A549 (cell line): ENCODE measurements around the gene MPP3. TPM values are rescaled to one million over a fixed set of nuclear protein-coding genes. Genes with fewer than 3 reads are reported as not detected.

ENCODE experiments used
- ATAC-seq, 2 experiments: fragments of 200-7000 bp in 1 of 2; fragments of >200 bp in 1 of 2; cut with Nextera tagmentation in 1 of 2; cut with Tn5 transposase in 1 of 2; 3 replicates each; pipeline versions ENCODE4 v1.8.0 to v1.9.1; 2018 to 2020; ENCODE audit warnings: mild to moderate bottlenecking in 1 of 2, moderate library complexity in 1 of 2
- CTCF ChIA-PET: fragments of 300-600 bp; sonication (Branson Sonifier 250); formaldehyde crosslinking; extraction: SDS; loops from one replicate; lab custom pipeline; 2021; ENCODE audit warnings: antibody characterized with exemption, inconsistent platforms; lab: Yijun Ruan, JAX
- POLR2A ChIA-PET: fragments of 350-600 bp; formaldehyde crosslinking; extraction: SDS; loops from one replicate; lab custom pipeline; 2021; ENCODE audit warnings: antibody characterized with exemption, inconsistent platforms; lab: Yijun Ruan, JAX
- DNase-seq, 2 experiments: peaks; one replicate each; pipeline versions ENCODE4 v3.0.0 to v3.0.0-alpha.2; 2011 to 2016; ENCODE audit warnings: low read depth in 1 of 2, low spot score in 1 of 2
- FAIRE-seq: peaks from 2 replicates; lab custom pipeline; 2011; peaks lifted over from hg19 to GRCh38; lab: Jason Lieb, UNC
- H3K27ac ChIP-seq, 2 experiments: fragments of >200 bp; sonication (Bioruptor Twin); formaldehyde crosslinking; 3 replicates each; pipeline ENCODE4 v1.5.1; 2016 to 2017
- H3K4me1 ChIP-seq: fragments of >200 bp; sonication (Bioruptor Twin); formaldehyde crosslinking; 3 replicates; pipeline ENCODE4 v1.6.1; 2016
- H3K4me2 ChIP-seq: fragments of >200 bp; sonication (Bioruptor Twin); formaldehyde crosslinking; 3 replicates; pipeline ENCODE4 v1.6.1; 2016
- H3K4me3 ChIP-seq: fragments of >200 bp; sonication (Bioruptor Twin); formaldehyde crosslinking; 3 replicates; pipeline ENCODE4 v1.5.1; 2016
- H3K9me3 ChIP-seq: fragments of >200 bp; sonication (Bioruptor Twin); formaldehyde crosslinking; 3 replicates; pipeline ENCODE4 v1.6.1; 2016
- BHLHE40 ChIP-seq: IDR thresholded peaks from 2 replicates; pipeline ENCODE4 v1.6.1; 2012; ENCODE audit warnings: low read depth, low read length, inconsistent platforms
- CBX8 ChIP-seq: fragments of 200-600 bp; sonication (generic); IDR thresholded peaks from 2 replicates; pipeline ENCODE4 v1.6.1; 2016
- CHD2 ChIP-seq: fragments of 150-350 bp; IDR thresholded peaks from 2 replicates; pipeline ENCODE4 v1.6.1; 2014; ENCODE audit warnings: low read length; ENCODE audit not compliant: partially characterized antibody
- EHMT2 ChIP-seq: fragments of 200-600 bp; sonication (generic); IDR thresholded peaks from 2 replicates; pipeline ENCODE4 v1.6.1; 2016; ENCODE audit warnings: antibody characterized with exemption, low read depth, mild to moderate bottlenecking, moderate library complexity
- EP300 ChIP-seq, 2 experiments: fragments of >200 bp; sonication (Bioruptor Twin); formaldehyde crosslinking; IDR thresholded peaks; 2 replicates in 1 of 2; 3 replicates in 1 of 2; pipeline ENCODE4 v1.6.1; 2016 to 2017
- ESRRA ChIP-seq: fragments of 150-350 bp; IDR thresholded peaks from 2 replicates; pipeline ENCODE4 v1.6.1; 2014; ENCODE audit warnings: mild to moderate bottlenecking, low read length, borderline replicate concordance
- GATA3 ChIP-seq: IDR thresholded peaks from 2 replicates; pipeline ENCODE4 v1.6.1; 2012; ENCODE audit warnings: borderline replicate concordance
- HDAC2 ChIP-seq: fragments of 200-600 bp; sonication (generic); IDR thresholded peaks from 2 replicates; pipeline ENCODE4 v1.6.1; 2016
- HEYL ChIP-seq: fragments of 250-450 bp; sonication (Bioruptor Pico); IDR thresholded peaks from 2 replicates; pipeline ENCODE4 v1.8.0; 2021; ENCODE audit warnings: mild to moderate bottlenecking, moderate library complexity
- HOXB5 ChIP-seq: fragments of 250-450 bp; sonication (Bioruptor Pico); IDR thresholded peaks from 2 replicates; pipeline ENCODE4 v1.5.0; 2020; ENCODE audit warnings: mild to moderate bottlenecking, moderate library complexity
- KDM1A ChIP-seq: fragments of 200-600 bp; sonication (generic); IDR thresholded peaks from 2 replicates; pipeline ENCODE4 v1.6.1; 2016; ENCODE audit warnings: low read depth, mild to moderate bottlenecking
- KDM5A ChIP-seq: fragments of 200-600 bp; sonication (generic); IDR thresholded peaks from 2 replicates; pipeline ENCODE4 v1.6.1; 2016; ENCODE audit warnings: antibody characterized with exemption, mild to moderate bottlenecking
- MAFK ChIP-seq: fragments of 450-650 bp; IDR thresholded peaks from 2 replicates; pipeline ENCODE4 v1.6.1; 2014; ENCODE audit not compliant: partially characterized antibody
- MAZ ChIP-seq: fragments of 150-350 bp; IDR thresholded peaks from 2 replicates; pipeline ENCODE4 v1.6.1; 2014; ENCODE audit warnings: antibody characterized with exemption, low read depth, low read length, borderline replicate concordance
- NFE2L2 ChIP-seq: fragments of 150-350 bp; conservative IDR thresholded peaks from 2 replicates; pipeline ENCODE4 v1.6.1; 2014; ENCODE audit warnings: low read length
- NR3C1 ChIP-seq: fragments of >200 bp; sonication (Bioruptor Twin); formaldehyde crosslinking; IDR thresholded peaks from 3 replicates; pipeline ENCODE4 v1.6.1; 2017
- PBX3 ChIP-seq: IDR thresholded peaks from 2 replicates; pipeline ENCODE4 v1.6.1; 2012
- POLR2A ChIP-seq: IDR thresholded peaks from 2 replicates; pipeline ENCODE4 v1.6.1; 2012; ENCODE audit warnings: mild to moderate bottlenecking, low read length
- POLR2AphosphoS2 ChIP-seq: conservative IDR thresholded peaks from 2 replicates; pipeline ENCODE4 v1.6.1; 2012; ENCODE audit warnings: low read length, improper control_type of control experiment, inconsistent platforms
- RARB ChIP-seq: fragments of 250-450 bp; sonication (Bioruptor Pico); IDR thresholded peaks from 2 replicates; pipeline ENCODE4 v1.8.0; 2021; ENCODE audit warnings: mild to moderate bottlenecking, moderate library complexity
- RCOR1 ChIP-seq: fragments of 150-350 bp; IDR thresholded peaks from 2 replicates; pipeline ENCODE4 v1.6.1; 2014; ENCODE audit warnings: antibody characterized with exemption, low read length, low read depth
- SREBF2 ChIP-seq: fragments of 450-650 bp; IDR thresholded peaks from 2 replicates; pipeline ENCODE4 v1.6.1; 2014; ENCODE audit warnings: mild to moderate bottlenecking, moderate library complexity
- TP53 ChIP-seq: fragments of 250-450 bp; sonication (Bioruptor Pico); IDR thresholded peaks from 2 replicates; pipeline ENCODE4 v1.5.0; 2021; ENCODE audit warnings: mild to moderate bottlenecking, moderate library complexity
- ZNF302 ChIP-seq: fragments of 250-450 bp; sonication (Bioruptor Pico); IDR thresholded peaks from 2 replicates; pipeline ENCODE4 v1.9.0; 2021; ENCODE audit warnings: inconsistent platforms, mild to moderate bottlenecking, moderate library complexity
- ZSCAN20 ChIP-seq: fragments of 250-450 bp; sonication (Bioruptor Pico); IDR thresholded peaks from 2 replicates; pipeline ENCODE4 v1.8.0; 2022; ENCODE audit warnings: mild to moderate bottlenecking, moderate library complexity
- WGBS: methylation state at CpG from one replicate; pipeline ENCODE4 v1.1.6; 2017; ENCODE audit errors: missing lambda C conversion rate; 5-methylcytosine and 5-hydroxymethylcytosine counted together
- polyA plus RNA-seq, 4 experiments: library from polyadenylated mRNA; depleted of rRNA in 3 of 4; stranded (reverse); fragments of >200 nt; fragmentation: RNase III in 1 of 4; extraction: RNeasy Plus Mini Kit Qiagen cat#74134 plus additional on column Dnase treatment in 1 of 4; gene quantifications; 2 replicates in 3 of 4; 3 replicates in 1 of 4; pipeline ENCODE4 v1.2.3, GENCODE V29; 2011 to 2017
- TF ChIP-seq, protein P1 (sequence below): fragments of 200-600 bp; sonication (generic); IDR thresholded peaks from 2 replicates; pipeline ENCODE4 v1.6.1; 2016; ENCODE audit warnings: antibody characterized with exemption, mild to moderate bottlenecking, moderate library complexity
- TF ChIP-seq, protein P2 (sequence below): IDR thresholded peaks from 2 replicates; pipeline ENCODE4 v1.6.1; 2012
- TF ChIP-seq, protein P3 (sequence below): fragments of 150-350 bp; IDR thresholded peaks from 2 replicates; pipeline ENCODE4 v1.6.1; 2014; ENCODE audit warnings: low read depth, mild to moderate bottlenecking, low read length
- TF ChIP-seq, protein P4 (sequence below): IDR thresholded peaks from 2 replicates; pipeline ENCODE4 v1.6.1; 2012; ENCODE audit warnings: low read depth, borderline replicate concordance

MPP3 gene
- polyA plus RNA-seq, 2 of the 4 experiments (the other 2 are of a cell fraction), result 15.5 to 21.4 TPM

GRCh38 chr17:43829738-43830137 lies 3.2 kb downstream of the MPP3 start:
- 89% methylated on average over 14 of the region's 14 CpGs for WGBS
- CTCF ChIA-PET, result interaction anchor here (0.7 to 5.9 kb wide), 7 partner anchors 9 to 135 kb away, joined by 3 to 31 read pairs (median 4); partner anchors contain the start of gene CD300LG

DNA sequence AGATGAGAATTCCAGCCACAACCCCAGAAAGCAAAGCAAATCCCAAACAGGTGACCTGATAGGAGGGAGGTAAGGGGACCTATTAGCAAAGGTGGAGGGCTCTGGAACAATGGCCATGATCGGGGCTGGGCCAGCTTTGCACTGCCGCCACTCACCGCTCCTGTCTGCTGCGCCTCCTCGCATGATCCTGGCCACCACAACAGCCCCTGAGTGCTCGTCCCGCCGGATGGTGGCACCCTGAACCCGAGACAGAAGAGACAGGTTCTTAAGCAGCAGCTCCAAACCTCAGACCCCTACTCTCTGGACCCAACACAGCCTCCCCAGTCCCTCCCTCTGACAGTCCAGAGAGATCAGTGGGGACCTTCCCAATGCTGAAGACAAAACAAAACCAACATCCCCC lies 5.3 kb downstream of the MPP3 start:
- H3K9me3 ChIP-seq, result no peaks in the 10 kb centered on the region
- no peak for DNase-seq
- WGBS, result 96% methylated on average over 9 of the region's 9 CpGs
- TF ChIP-seq KDM1A, result no peak
- TF ChIP-seq BHLHE40, result no peak
- TF ChIP-seq NR3C1, result no peak
- no peak for TF ChIP-seq MAFK
- no peak for TF ChIP-seq POLR2AphosphoS2
- TF ChIP-seq, protein P1, sequence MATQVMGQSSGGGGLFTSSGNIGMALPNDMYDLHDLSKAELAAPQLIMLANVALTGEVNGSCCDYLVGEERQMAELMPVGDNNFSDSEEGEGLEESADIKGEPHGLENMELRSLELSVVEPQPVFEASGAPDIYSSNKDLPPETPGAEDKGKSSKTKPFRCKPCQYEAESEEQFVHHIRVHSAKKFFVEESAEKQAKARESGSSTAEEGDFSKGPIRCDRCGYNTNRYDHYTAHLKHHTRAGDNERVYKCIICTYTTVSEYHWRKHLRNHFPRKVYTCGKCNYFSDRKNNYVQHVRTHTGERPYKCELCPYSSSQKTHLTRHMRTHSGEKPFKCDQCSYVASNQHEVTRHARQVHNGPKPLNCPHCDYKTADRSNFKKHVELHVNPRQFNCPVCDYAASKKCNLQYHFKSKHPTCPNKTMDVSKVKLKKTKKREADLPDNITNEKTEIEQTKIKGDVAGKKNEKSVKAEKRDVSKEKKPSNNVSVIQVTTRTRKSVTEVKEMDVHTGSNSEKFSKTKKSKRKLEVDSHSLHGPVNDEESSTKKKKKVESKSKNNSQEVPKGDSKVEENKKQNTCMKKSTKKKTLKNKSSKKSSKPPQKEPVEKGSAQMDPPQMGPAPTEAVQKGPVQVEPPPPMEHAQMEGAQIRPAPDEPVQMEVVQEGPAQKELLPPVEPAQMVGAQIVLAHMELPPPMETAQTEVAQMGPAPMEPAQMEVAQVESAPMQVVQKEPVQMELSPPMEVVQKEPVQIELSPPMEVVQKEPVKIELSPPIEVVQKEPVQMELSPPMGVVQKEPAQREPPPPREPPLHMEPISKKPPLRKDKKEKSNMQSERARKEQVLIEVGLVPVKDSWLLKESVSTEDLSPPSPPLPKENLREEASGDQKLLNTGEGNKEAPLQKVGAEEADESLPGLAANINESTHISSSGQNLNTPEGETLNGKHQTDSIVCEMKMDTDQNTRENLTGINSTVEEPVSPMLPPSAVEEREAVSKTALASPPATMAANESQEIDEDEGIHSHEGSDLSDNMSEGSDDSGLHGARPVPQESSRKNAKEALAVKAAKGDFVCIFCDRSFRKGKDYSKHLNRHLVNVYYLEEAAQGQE, result no peak
- no peak for TF ChIP-seq RARB
- TF ChIP-seq, all 56 proteins: peak for 0
- Histone ChIP-seq H3K4me2 (no peak overlapping the region), H3K27ac (no peak overlapping the region), H3K4me1 (peaks cover 13% of the 10 kb centered on the region), H3K4me3 (no peak overlapping the region)
- ATAC-seq (no peak), FAIRE-seq (no peak)
- CTCF ChIA-PET, result interaction anchor here (1.0 to 5.9 kb wide), 6 partner anchors 11 to 67 kb away, joined by 3 to 31 read pairs (median 8); partner anchors contain the start of gene CD300LG
- POLR2A ChIA-PET, result no interaction called here

More at GRCh38 chr17:43829738-43830137, 3.2 kb downstream of the MPP3 start:
- Histone ChIP-seq H3K4me2 (no peak overlapping the region), H3K4me1 (peaks cover 24% of the 10 kb centered on the region), H3K4me3 (no peak overlapping the region), H3K9me3 (no peaks in the 10 kb centered on the region), H3K27ac (no peak overlapping the region)
- no peak for ATAC-seq
- POLR2A ChIA-PET, result no interaction called here
- TF ChIP-seq RARB, result no peak
- TF ChIP-seq HEYL (CRISPR knock-in tag), result no peak
- TF ChIP-seq, protein P2, sequence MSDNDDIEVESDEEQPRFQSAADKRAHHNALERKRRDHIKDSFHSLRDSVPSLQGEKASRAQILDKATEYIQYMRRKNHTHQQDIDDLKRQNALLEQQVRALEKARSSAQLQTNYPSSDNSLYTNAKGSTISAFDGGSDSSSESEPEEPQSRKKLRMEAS, result no peak
- TF ChIP-seq RCOR1, result no peak
- TF ChIP-seq KDM1A, result no peak
- TF ChIP-seq NFE2L2, result no peak
- TF ChIP-seq, protein P3, sequence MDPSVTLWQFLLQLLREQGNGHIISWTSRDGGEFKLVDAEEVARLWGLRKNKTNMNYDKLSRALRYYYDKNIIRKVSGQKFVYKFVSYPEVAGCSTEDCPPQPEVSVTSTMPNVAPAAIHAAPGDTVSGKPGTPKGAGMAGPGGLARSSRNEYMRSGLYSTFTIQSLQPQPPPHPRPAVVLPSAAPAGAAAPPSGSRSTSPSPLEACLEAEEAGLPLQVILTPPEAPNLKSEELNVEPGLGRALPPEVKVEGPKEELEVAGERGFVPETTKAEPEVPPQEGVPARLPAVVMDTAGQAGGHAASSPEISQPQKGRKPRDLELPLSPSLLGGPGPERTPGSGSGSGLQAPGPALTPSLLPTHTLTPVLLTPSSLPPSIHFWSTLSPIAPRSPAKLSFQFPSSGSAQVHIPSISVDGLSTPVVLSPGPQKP, result no peak
- TF ChIP-seq GATA3, result no peak
- TF ChIP-seq EHMT2, result no peak
- TF ChIP-seq CHD2, result no peak
- no peak for TF ChIP-seq HOXB5 (CRISPR knock-in tag)
- no peak for TF ChIP-seq KDM5A
- TF ChIP-seq NR3C1, result no peak
- TF ChIP-seq ZSCAN20, result no peak
- TF ChIP-seq MAZ, result no peak
- DNase-seq, result no peak
- FAIRE-seq, result no peak

- no peaks in the 10 kb centered on the region for H3K9me3 ChIP-seq
- peaks cover 2% of the 10 kb centered on the region; the same call in 1 of the 3 replicates for H3K4me1 ChIP-seq
- FAIRE-seq, result no peak
- no peak for ATAC-seq
- no peak overlapping the region for H3K27ac ChIP-seq
- no peak for DNase-seq
- CTCF ChIA-PET, result interaction anchor here (0.6 to 3.0 kb wide), 7 partner anchors 13 to 607 kb away, joined by 3 to 10 read pairs (median 3); partner anchors contain the start of gene CD300LG
- H3K4me2 ChIP-seq, result no peak overlapping the region
- POLR2A ChIA-PET, result no interaction called here
- H3K4me3 ChIP-seq, result no peak overlapping the region
- WGBS, result 85% methylated on average over 7 of the region's 7 CpGs
- no peak for TF ChIP-seq EP300 (IDR thresholded peaks at IDR 0.05)
- no peak for TF ChIP-seq HDAC2
- TF ChIP-seq TP53 (CRISPR knock-in tag), result no peak
- TF ChIP-seq, protein P4, sequence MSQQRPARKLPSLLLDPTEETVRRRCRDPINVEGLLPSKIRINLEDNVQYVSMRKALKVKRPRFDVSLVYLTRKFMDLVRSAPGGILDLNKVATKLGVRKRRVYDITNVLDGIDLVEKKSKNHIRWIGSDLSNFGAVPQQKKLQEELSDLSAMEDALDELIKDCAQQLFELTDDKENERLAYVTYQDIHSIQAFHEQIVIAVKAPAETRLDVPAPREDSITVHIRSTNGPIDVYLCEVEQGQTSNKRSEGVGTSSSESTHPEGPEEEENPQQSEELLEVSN, result no peak
- TF ChIP-seq POLR2A, result no peak
- TF ChIP-seq ZNF302, result no peak
- no peak for TF ChIP-seq PBX3
- TF ChIP-seq MAZ, result no peak
- no peak for TF ChIP-seq ZSCAN20
- no peak for TF ChIP-seq ESRRA
- TF ChIP-seq BHLHE40, result no peak
- no peak for TF ChIP-seq CBX8
- no peak for TF ChIP-seq SREBF2
These were observed 6.7 kb downstream of the MPP3 start for GRCh38 chr17:43826206-43826605.
